Right lobe of liver (tissue), 4 donors: Measurements from ENCODE around the gene FCN3.

Experiments used
- POLR2A ChIP-seq: fragments of 450-650 bp; IDR thresholded peaks from one replicate; pipeline ENCODE4 v1.6.1; 2017; ENCODE audit warnings: antibody characterized with exemption, mild to moderate bottlenecking
- TF ChIP-seq, protein P1 (sequence below), 4 donors: fragments of 200-600 bp in 3 of 4; fragments of 450-650 bp in 1 of 4; IDR thresholded peaks; one replicate each; pipeline versions ENCODE4 v1.5.1 to v1.8.0; 2016 to 2022; ENCODE audit warnings: antibody characterized with exemption in 4 of 4, mild to moderate bottlenecking in 2 of 4
- donor health status: DM: no; HTN: no; CAD: no.
- donor health status: DM: no; HTN: no; CAD: no.
- donor health status: DM: no; HTN: yes; CAD: no.

GRCh38 chr1:27383039-27383605 is 8.5 kb upstream of the FCN3 start, which contains the start of gene CD164L2:
- TF ChIP-seq, protein P1, sequence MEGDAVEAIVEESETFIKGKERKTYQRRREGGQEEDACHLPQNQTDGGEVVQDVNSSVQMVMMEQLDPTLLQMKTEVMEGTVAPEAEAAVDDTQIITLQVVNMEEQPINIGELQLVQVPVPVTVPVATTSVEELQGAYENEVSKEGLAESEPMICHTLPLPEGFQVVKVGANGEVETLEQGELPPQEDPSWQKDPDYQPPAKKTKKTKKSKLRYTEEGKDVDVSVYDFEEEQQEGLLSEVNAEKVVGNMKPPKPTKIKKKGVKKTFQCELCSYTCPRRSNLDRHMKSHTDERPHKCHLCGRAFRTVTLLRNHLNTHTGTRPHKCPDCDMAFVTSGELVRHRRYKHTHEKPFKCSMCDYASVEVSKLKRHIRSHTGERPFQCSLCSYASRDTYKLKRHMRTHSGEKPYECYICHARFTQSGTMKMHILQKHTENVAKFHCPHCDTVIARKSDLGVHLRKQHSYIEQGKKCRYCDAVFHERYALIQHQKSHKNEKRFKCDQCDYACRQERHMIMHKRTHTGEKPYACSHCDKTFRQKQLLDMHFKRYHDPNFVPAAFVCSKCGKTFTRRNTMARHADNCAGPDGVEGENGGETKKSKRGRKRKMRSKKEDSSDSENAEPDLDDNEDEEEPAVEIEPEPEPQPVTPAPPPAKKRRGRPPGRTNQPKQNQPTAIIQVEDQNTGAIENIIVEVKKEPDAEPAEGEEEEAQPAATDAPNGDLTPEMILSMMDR (IDR thresholded peaks at IDR 0.05): no peak
- TF ChIP-seq POLR2A: no peak
